ENCODE results near the gene CEP112. TPM values are rescaled to one million over a fixed set of nuclear protein-coding genes. Genes with fewer than 3 reads are reported as not detected.

CEP112 gene
- total and polyA plus RNA-seq, 3 donors from 2014 or later: 50.2 to 107 (median 78.8) TPM

DNA sequence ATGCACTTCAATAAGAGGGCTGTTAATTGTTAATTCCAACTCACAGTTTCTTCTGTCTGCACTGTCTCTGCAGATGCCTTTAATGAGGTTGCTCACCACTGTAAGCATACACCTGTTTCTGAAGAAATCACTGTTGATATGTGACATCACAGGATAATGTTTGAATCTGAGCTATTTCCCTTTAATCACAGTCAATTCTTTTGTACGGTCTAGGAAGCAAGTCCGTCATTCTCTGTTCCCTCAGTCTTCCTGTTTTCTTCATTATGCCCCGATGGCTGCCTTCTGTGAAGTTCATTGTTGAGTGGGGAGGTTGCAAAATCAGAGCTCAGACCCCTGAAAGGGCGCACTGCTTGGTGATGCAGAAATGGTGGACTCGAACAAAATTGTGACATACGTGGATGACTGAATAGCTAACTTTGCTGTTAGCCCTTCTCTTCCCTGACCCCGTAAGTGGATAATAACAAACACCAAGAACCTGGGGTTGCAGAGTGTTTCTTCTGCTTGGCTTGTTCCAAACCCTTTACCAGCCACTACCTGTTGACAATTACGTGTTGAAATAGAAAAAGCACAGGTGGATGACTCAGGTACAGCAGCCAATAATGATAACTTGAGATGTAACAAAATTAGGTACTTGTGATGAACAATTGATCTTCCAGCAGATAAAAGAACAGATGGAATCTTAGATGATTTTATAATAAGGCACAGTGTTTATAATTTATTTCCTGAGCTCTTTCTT lies 558.6 kb downstream of the CEP112 start:
- Histone ChIP-seq H3K36me3 (ENCODE audit: low read depth, missing control alignments) (no peaks in the 10 kb centered on the region), H3K9me3 (no peaks in the 10 kb centered on the region), H3K27me3 (no peaks in the 10 kb centered on the region), H3K4me3 (no peak overlapping the region), H3K4me1 (no peaks in the 10 kb centered on the region), H3K27ac (no peak overlapping the region)
- 89 to 93% methylated on average over 8 of the region's 8 CpGs for WGBS, 2 donors
- no peak for TF ChIP-seq POLR2A (IDR thresholded peaks at IDR 0.05)
- TF ChIP-seq, protein P1, sequence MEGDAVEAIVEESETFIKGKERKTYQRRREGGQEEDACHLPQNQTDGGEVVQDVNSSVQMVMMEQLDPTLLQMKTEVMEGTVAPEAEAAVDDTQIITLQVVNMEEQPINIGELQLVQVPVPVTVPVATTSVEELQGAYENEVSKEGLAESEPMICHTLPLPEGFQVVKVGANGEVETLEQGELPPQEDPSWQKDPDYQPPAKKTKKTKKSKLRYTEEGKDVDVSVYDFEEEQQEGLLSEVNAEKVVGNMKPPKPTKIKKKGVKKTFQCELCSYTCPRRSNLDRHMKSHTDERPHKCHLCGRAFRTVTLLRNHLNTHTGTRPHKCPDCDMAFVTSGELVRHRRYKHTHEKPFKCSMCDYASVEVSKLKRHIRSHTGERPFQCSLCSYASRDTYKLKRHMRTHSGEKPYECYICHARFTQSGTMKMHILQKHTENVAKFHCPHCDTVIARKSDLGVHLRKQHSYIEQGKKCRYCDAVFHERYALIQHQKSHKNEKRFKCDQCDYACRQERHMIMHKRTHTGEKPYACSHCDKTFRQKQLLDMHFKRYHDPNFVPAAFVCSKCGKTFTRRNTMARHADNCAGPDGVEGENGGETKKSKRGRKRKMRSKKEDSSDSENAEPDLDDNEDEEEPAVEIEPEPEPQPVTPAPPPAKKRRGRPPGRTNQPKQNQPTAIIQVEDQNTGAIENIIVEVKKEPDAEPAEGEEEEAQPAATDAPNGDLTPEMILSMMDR (IDR thresholded peaks at IDR 0.05): no peak
- intact Hi-C loops (cut with DNase I; ENCODE audit: low total_unique reads): no loop called here
- no peak for DNase-seq

DNA sequence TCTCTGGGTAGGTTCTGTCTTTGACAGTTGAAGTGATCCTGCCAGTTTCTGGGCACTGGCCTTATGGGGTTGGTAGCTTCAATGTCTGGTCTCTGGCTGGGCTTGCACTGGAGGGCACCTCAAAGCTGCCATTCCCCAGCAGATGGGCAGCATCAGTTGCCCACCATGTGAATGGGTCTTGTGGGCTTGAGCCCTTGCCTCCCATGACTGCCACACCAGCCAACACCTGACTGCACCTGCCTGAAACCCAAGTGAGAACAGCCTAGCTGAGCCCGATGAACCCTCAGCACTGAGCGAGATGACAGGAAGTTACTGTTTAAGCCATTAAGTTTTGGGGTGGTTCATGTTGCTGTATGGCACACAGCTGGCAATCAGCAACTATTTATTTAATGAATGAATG lies 561.4 kb downstream of the CEP112 start:
- H3K4me1 ChIP-seq: no peaks in the 10 kb centered on the region
- H3K27ac ChIP-seq: no peak overlapping the region
- TF ChIP-seq POLR2A (IDR thresholded peaks at IDR 0.05): no peak
- TF ChIP-seq, protein P1 (IDR thresholded peaks at IDR 0.05): no peak
- WGBS, 2 donors: 100% methylated on average over 2 of the region's 2 CpGs
- intact Hi-C loops (cut with DNase I; ENCODE audit: low total_unique reads): no loop called here
- H3K36me3 ChIP-seq (ENCODE audit: low read depth, missing control alignments): no peaks in the 10 kb centered on the region
- no peaks in the 10 kb centered on the region for H3K27me3 ChIP-seq
- no peak for DNase-seq
- H3K9me3 ChIP-seq: no peaks in the 10 kb centered on the region
- H3K4me3 ChIP-seq: no peak overlapping the region

DNA sequence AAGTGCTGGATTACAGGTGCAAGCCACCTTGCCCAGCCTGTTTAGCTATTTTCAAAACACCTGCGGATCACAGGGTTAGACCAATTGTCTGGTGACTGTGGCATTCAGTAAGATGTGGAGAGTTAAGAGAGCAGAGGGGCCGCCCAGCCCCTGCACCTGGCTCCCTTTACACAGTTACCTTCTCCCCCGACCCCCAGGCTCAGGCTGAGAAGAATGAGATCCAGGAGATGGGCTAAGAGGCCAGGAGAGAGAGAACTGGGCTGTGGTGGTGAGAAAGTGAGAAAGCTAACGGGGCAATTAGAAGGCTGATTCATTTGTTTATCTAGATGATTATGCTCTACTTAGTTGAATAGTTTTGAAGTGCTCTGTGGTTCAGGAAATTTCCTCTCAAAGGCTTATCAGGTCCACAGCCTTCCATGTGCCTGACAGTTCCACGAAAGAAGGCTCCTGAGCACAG lies 562.7 kb downstream of the CEP112 start:
- no peaks in the 10 kb centered on the region for H3K4me1 ChIP-seq
- H3K4me3 ChIP-seq: no peak overlapping the region
- H3K36me3 ChIP-seq (ENCODE audit: low read depth, missing control alignments): no peaks in the 10 kb centered on the region
- DNase-seq: no peak
- no peaks in the 10 kb centered on the region for H3K9me3 ChIP-seq
- TF ChIP-seq, protein P1 (IDR thresholded peaks at IDR 0.05): no peak
- TF ChIP-seq POLR2A (IDR thresholded peaks at IDR 0.05): no peak
- H3K27ac ChIP-seq: no peak overlapping the region
- intact Hi-C loops (cut with DNase I; ENCODE audit: low total_unique reads): no loop called here
- WGBS, 2 donors: 85 to 88% methylated on average over 5 of the region's 5 CpGs
- no peaks in the 10 kb centered on the region for H3K27me3 ChIP-seq

DNA sequence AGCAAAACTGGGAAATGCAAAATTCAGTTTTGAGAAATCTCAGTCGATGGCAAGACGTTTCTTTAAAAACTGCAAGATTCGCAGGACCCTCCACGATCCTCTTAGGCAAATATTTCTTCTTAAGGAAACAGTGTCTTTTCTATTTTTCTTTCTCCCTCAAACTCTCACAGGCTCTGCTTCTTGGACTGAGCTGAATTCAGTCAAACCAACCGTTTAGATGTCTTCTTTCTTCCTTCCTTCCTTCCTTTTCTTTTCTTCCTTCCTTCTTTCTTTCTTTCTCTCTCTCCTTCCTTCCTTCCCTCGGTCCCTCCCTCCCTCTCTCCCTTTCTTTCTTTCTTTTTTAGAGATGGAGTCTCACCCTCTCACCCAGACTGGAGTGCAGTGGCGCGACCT lies 563.3 kb downstream of the CEP112 start:
- no peak overlapping the region for H3K27ac ChIP-seq
- H3K36me3 ChIP-seq (ENCODE audit: low read depth, missing control alignments): no peaks in the 10 kb centered on the region
- 60 to 67% methylated on average over 8 of the region's 8 CpGs for WGBS, 2 donors
- no peak overlapping the region for H3K4me3 ChIP-seq
- H3K9me3 ChIP-seq: no peaks in the 10 kb centered on the region
- TF ChIP-seq POLR2A (IDR thresholded peaks at IDR 0.05): no peak
- TF ChIP-seq, protein P1 (IDR thresholded peaks at IDR 0.05): no peak
- intact Hi-C loops (cut with DNase I; ENCODE audit: low total_unique reads): no loop called here
- DNase-seq: no peak
- no peaks in the 10 kb centered on the region for H3K4me1 ChIP-seq
- no peaks in the 10 kb centered on the region for H3K27me3 ChIP-seq

Measured in testis (tissue), 3 donors.